ENCODE measurements around the gene SFXN2. TPM values are rescaled to one million over a fixed set of nuclear protein-coding genes. Genes with fewer than 3 reads are reported as not detected.

The SFXN2 gene
- total RNA-seq, 2 donors from 2014 or later = 30.5 to 32.9 TPM

GRCh38 chr10:102752266-102752930, 38.0 kb downstream of the SFXN2 start:
- H3K27ac ChIP-seq (ENCODE audit: low read depth, low read length) = no peak overlapping the region

GRCh38 chr10:102752934-102753664, 38.7 kb downstream of the SFXN2 start:
- H3K27me3 ChIP-seq (ENCODE audit: control insufficient read depth, insufficient read depth, low read length, poor library complexity, severe bottlenecking) = no peaks in the 10 kb centered on the region
- H3K9ac ChIP-seq (ENCODE audit: extremely low read depth, low read length, poor library complexity, severe bottlenecking) = no peak overlapping the region
- no peaks in the 10 kb centered on the region for H3K27me3 Mint-ChIP-seq (ENCODE audit: insufficient read depth)
- no peaks in the 10 kb centered on the region for H3K9me3 Mint-ChIP-seq
- 85 to 86% methylated on average over 3 to 4 of the region's 4 CpGs for WGBS, 2 experiments (ENCODE audit: insufficient coverage in 1 of 2, insufficient read length in 1 of 2)
- no peak overlapping the region for H3K27ac Mint-ChIP-seq
- H3K4me3 ChIP-seq (ENCODE audit: low read length) = no peak overlapping the region
- peaks cover 7% of the 10 kb centered on the region for H3K36me3 Mint-ChIP-seq (ENCODE audit: low read depth)
- no peaks in the 10 kb centered on the region for H3K4me1 ChIP-seq (ENCODE audit: control insufficient read depth, insufficient read depth, low read length)
- peak; percentile 78 for TF ChIP-seq CTCF (conservative IDR thresholded peaks at IDR 0.05)
- DNase-seq = peak; percentile 71
- no peaks in the 10 kb centered on the region for H3K36me3 ChIP-seq (ENCODE audit: control insufficient read depth, insufficient read depth, low read length)
- no peak overlapping the region for H3K4me3 Mint-ChIP-seq
- no peaks in the 10 kb centered on the region for H3K9me3 ChIP-seq (ENCODE audit: control insufficient read depth, low read length)
- H3K4me1 Mint-ChIP-seq = peaks cover 12% of the 10 kb centered on the region
- H3K27ac ChIP-seq (ENCODE audit: low read depth, low read length) = no peak overlapping the region

More at GRCh38 chr10:102752266-102752930, 38.0 kb downstream of the SFXN2 start:
- Histone ChIP-seq H3K4me1 (ENCODE audit: control insufficient read depth, insufficient read depth, low read length) (no peaks in the 10 kb centered on the region), H3K36me3 (ENCODE audit: control insufficient read depth, insufficient read depth, low read length) (no peaks in the 10 kb centered on the region), H3K9me3 (ENCODE audit: control insufficient read depth, low read length) (no peaks in the 10 kb centered on the region), H3K27me3 (ENCODE audit: control insufficient read depth, insufficient read depth, low read length, poor library complexity, severe bottlenecking) (no peaks in the 10 kb centered on the region), H3K9ac (ENCODE audit: extremely low read depth, low read length, poor library complexity, severe bottlenecking) (no peak overlapping the region), H3K4me3 (ENCODE audit: low read length) (no peak overlapping the region)
- Mint-ChIP-seq H3K9me3 (no peaks in the 10 kb centered on the region), H3K4me1 (peaks cover 12% of the 10 kb centered on the region), H3K27ac (no peak overlapping the region), H3K36me3 (ENCODE audit: low read depth) (peaks cover 7% of the 10 kb centered on the region), H3K4me3 (no peak overlapping the region), H3K27me3 (ENCODE audit: insufficient read depth) (no peaks in the 10 kb centered on the region)
- no peak for DNase-seq
- no peak for TF ChIP-seq CTCF (conservative IDR thresholded peaks at IDR 0.05)
- WGBS, 2 experiments (ENCODE audit: insufficient coverage in 1 of 2, insufficient read length in 1 of 2) = 88 to 94% methylated on average over 6 to 9 of the region's 9 CpGs

- no peaks in the 10 kb centered on the region for H3K27me3 Mint-ChIP-seq (ENCODE audit: insufficient read depth)
- no peaks in the 10 kb centered on the region for H3K9me3 Mint-ChIP-seq
- H3K4me3 Mint-ChIP-seq = no peak overlapping the region
- DNase-seq = no peak
- no peak for TF ChIP-seq CTCF (conservative IDR thresholded peaks at IDR 0.05)
- Histone ChIP-seq H3K4me3 (ENCODE audit: low read length) (no peak overlapping the region), H3K9me3 (ENCODE audit: control insufficient read depth, low read length) (no peaks in the 10 kb centered on the region), H3K27me3 (ENCODE audit: control insufficient read depth, insufficient read depth, low read length, poor library complexity, severe bottlenecking) (no peaks in the 10 kb centered on the region), H3K27ac (ENCODE audit: low read depth, low read length) (no peak overlapping the region), H3K9ac (ENCODE audit: extremely low read depth, low read length, poor library complexity, severe bottlenecking) (no peak overlapping the region), H3K36me3 (ENCODE audit: control insufficient read depth, insufficient read depth, low read length) (no peaks in the 10 kb centered on the region), H3K4me1 (ENCODE audit: control insufficient read depth, insufficient read depth, low read length) (no peaks in the 10 kb centered on the region)
- peaks cover 4% of the 10 kb centered on the region for H3K36me3 Mint-ChIP-seq (ENCODE audit: low read depth)
- peaks cover 12% of the 10 kb centered on the region for H3K4me1 Mint-ChIP-seq
- 90 to 100% methylated on average over 1 of the region's 1 CpG for WGBS, 2 experiments (ENCODE audit: insufficient coverage in 1 of 2, insufficient read length in 1 of 2)
- no peak overlapping the region for H3K27ac Mint-ChIP-seq
Observed at GRCh38 chr10:102753718-102754117, 39.3 kb downstream of the SFXN2 start.

Measured in endodermal cell (in vitro differentiated cells).